ENCODE results near the gene PSMD7.
"Not testable (repeated sequence)": the region's sequence is repeated elsewhere in the genome, so short reads cannot be mapped to it uniquely, and the experiment has no call there.

PSMD7 gene

DNA sequence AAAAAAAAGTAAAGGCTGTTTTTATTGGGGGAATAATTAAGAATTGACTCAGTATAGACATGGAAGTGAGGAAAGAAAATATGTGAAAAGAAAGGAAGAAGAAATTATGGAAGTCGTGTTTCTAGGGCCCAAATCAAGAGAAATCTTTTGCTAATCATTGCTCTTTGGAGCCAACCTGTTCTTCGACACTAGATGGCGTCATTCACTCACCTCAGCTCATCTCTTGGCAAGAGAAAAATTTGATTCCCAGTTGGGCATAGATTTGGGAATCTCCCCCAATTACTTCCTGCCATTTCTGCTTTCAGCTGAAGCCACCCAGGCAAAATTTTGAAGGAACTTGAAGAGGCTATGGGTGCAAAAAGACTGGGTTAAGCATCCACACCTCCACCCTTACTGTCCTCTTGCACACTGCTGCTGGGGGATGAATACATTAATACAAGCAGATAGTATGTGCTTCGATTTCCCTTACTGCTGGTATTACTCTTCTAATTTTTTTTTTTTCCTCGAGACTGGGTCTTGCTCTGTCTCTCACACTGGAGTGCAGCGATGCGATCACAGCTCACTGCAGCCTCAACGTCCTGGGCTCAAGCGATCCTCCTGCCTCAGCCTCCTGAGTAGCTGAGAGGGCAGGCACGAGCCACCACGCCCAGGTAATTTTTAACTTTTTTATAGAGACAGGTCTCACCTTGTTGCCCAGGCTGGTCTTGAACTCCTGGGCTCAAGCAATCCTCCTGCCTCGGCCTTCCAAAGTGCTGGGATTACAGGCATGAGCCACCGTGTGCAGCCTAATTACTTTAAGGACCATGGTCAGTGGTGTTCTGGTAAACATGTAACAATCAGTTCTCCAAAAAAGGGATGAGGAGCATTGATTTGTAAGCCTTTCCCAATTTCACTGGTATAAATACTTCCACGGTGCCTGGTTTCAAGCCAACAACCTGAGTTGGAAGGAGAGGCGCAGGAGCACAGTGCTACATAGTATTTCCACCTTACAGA is 13.5 kb downstream of the PSMD7 start:
- H3K9me3 Mint-ChIP-seq, result no peaks in the 10 kb centered on the region
- no peak overlapping the region for H3K4me3 Mint-ChIP-seq
- H3K27ac Mint-ChIP-seq, result no peak overlapping the region
- H3K4me1 Mint-ChIP-seq, result peaks cover 6% of the 10 kb centered on the region
- H3K36me3 Mint-ChIP-seq, result peaks cover 33% of the 10 kb centered on the region
- ATAC-seq, result no peak
- DNase-seq (ENCODE audit: low spot score in 2 of 2), result no peak

DNA sequence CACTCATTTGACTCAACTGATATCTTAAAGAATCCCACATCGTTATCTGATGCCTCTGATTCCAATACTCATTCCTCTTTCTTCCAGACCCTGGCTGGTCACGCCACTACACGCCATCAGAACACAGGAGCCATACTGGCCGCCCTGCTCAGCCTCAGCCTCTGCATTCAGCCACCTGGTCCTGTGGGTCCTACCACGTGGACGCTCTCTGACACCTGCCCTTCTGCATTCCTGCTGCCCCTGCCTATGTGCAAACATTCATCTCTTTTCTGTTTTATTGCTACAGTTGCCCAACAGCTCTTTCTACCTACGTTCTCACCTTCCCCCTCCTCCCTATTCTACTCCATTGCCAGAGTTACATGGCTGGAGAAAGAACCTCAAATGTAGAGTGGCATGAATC is 18.4 kb downstream of the PSMD7 start:
- no peaks in the 10 kb centered on the region for H3K4me1 Mint-ChIP-seq
- no peak for DNase-seq (ENCODE audit: low spot score in 2 of 2)
- H3K36me3 Mint-ChIP-seq, result no peaks in the 10 kb centered on the region
- no peak for ATAC-seq
- H3K9me3 Mint-ChIP-seq, result no peaks in the 10 kb centered on the region
- H3K27ac Mint-ChIP-seq, result no peak overlapping the region
- H3K4me3 Mint-ChIP-seq, result no peak overlapping the region

DNA sequence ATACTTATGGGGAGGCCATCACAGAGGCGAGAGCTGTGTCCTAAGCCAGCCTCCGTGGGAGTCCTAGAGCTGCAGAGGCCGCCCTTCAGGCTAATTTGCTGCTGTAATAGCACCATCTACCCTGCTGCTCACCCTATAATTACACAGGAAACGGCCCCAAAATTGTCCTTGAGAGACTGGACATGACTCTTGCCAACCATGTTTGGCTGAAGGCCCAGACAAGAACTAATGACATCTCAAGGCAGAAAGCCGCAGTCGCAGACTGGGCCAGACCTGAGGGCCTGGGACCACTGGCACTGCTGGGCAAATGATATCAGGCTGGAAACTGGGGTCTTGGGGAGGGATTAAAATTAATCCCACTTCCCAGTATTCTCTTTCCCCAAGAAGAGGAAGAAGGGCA is 24.1 kb downstream of the PSMD7 start:
- H3K27ac Mint-ChIP-seq, result no peak overlapping the region
- DNase-seq (ENCODE audit: low spot score in 2 of 2) (no peak), ATAC-seq (no peak)
- no peak overlapping the region for H3K4me3 Mint-ChIP-seq
- H3K36me3 Mint-ChIP-seq, result peaks cover 9% of the 10 kb centered on the region
- no peaks in the 10 kb centered on the region for H3K9me3 Mint-ChIP-seq
- no peaks in the 10 kb centered on the region for H3K4me1 Mint-ChIP-seq

DNA sequence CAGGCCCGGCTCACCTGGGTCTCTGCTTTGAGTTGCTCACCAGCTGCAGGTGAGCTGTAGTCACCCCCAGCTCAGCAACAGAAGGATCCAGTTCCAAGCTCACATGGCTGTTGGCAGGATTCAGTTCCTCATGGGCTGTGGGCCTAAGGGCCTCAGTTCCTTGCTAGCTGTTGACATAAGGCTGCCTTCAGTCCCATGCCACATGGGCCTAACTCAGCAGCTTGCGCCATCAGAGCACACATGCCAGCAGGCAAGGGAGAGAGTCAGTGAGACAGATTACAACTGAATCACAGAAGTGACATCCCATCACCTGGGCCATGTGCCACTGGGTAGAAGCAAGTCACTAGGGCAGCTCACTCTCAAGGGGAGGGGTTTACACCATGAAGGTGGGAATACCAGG is 24.7 kb downstream of the PSMD7 start:
- no peak for DNase-seq (ENCODE audit: low spot score in 2 of 2)

DNA sequence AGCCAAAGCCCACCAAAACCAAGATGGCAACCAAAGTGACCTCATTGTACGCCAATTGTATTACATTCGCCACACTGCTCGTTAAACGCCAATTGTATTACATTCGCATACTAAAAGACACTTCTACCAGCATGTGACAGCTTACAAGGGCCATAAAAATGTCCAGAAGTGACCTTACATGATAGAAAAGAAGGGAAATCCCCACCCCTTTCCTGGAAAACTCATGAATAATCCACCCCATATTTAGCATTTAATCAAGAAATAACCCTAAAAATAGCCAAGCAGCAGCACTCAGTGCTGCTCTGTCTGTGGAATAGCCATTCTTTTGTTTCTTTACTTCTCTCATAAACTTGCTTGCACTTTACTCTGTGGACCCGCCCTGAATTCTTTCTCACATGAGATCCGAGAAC is 25.7 kb downstream of the PSMD7 start:
- H3K4me1 Mint-ChIP-seq, result no peaks in the 10 kb centered on the region
- ATAC-seq (no peak), DNase-seq (ENCODE audit: low spot score in 2 of 2) (no peak)
- H3K9me3 Mint-ChIP-seq, result no peaks in the 10 kb centered on the region
- H3K4me3 Mint-ChIP-seq, result no peak overlapping the region
- no peak overlapping the region for H3K27ac Mint-ChIP-seq
- peaks cover 24% of the 10 kb centered on the region for H3K36me3 Mint-ChIP-seq

More for the DNA sequence above, 24.7 kb downstream of the PSMD7 start:
- no peak overlapping the region for H3K27ac Mint-ChIP-seq
- no peaks in the 10 kb centered on the region for H3K4me1 Mint-ChIP-seq
- peaks cover 15% of the 10 kb centered on the region for H3K36me3 Mint-ChIP-seq
- no peak for ATAC-seq
- no peaks in the 10 kb centered on the region for H3K9me3 Mint-ChIP-seq
- no peak overlapping the region for H3K4me3 Mint-ChIP-seq

DNA sequence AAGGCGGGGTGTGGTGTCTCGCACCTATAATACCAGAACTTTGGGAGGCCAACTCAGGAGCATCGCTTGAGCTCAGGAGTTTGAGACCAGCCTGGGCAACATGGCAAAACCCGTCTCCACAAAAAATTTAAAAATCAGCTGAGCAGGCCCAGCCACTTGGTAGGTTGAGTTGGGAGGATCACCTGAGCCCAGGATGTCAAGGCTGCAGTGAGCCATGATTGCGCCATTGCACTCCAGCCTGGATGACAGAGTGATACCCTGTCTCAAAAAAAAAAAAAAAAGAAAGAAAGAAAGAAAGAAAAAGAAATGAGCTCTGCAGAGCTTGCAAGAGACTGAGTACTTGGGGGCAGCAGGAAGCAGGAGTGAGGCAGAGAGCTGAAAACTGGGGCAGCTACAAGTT is 28.2 kb downstream of the PSMD7 start:
- not testable (repeated sequence) for ATAC-seq; H3K27ac Mint-ChIP-seq; DNase-seq (ENCODE audit: low spot score in 2 of 2); H3K4me1 Mint-ChIP-seq; H3K9me3 Mint-ChIP-seq; H3K4me3 Mint-ChIP-seq
- peaks cover 43% of the 10 kb centered on the region for H3K36me3 Mint-ChIP-seq

DNA sequence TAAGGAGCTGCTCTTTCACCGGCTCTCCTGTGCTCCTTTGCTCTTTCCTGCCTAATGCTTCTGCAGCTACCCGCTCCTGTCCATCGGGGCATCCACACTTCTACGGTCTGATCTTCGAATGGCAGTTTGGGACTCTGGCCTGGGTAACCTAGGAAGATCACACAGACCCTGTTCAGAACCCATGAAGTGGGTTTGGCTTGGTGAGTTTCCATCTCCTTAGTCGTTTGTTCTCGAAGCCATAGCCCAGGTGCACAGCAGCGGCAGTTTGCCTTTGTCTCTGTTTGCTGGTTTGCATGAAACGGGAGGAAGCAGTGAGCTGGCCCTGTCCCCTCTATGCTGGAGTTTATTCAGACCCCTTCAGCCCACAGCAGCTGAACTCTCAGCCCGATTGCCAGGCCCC is 29.0 kb downstream of the PSMD7 start:
- no peak for DNase-seq (ENCODE audit: low spot score in 2 of 2)
- Mint-ChIP-seq H3K4me3 (no peak overlapping the region), H3K9me3 (no peaks in the 10 kb centered on the region), H3K27ac (no peak overlapping the region), H3K4me1 (no peaks in the 10 kb centered on the region), H3K36me3 (peaks cover 50% of the 10 kb centered on the region)
- no peak for ATAC-seq

DNA sequence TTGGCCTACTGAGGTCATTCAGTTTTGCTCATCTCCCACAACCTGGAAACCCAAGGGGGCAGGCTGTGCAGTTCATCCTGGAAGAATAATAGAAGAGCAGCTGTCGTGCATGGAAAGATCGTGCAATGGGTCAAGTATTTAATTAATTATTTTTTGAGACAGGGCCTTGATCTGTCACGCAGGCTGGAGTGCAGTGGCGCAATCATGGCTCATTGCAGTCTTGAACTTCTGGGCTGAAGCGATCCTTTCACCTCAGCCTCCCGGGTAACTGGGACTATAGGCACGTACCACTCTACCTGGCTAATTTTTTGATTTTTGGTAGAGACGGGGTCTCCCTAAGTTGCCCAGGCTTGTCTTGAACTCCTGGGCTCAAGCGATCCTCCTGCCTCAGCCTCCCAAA is 31.7 kb downstream of the PSMD7 start:
- peaks cover 77% of the 10 kb centered on the region for H3K36me3 Mint-ChIP-seq
- DNase-seq (ENCODE audit: low spot score in 2 of 2); H3K4me3 Mint-ChIP-seq; H3K27ac Mint-ChIP-seq; ATAC-seq; H3K9me3 Mint-ChIP-seq; H3K4me1 Mint-ChIP-seq: not testable (repeated sequence)

DNA sequence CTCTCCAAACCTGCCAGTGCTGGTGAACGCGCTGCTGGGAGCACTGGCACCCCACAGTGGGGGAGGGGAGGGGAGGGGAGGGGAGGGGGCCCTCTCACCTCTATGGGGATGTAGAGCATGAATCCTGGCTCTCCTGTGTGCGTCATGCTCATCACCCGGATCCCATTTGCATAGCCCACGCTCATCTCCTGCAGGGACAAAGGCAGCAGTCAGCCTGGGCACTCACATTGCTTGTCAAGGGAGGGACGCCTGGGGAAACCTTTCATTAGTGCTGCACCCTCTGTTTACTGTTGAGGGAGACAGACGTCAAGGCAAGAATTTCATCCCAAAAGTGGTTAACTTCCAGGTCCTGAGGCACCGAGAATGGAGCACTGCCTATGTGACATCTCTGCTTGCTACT is 35.9 kb downstream of the PSMD7 start:
- H3K27ac Mint-ChIP-seq; DNase-seq (ENCODE audit: low spot score in 2 of 2); ATAC-seq; H3K9me3 Mint-ChIP-seq; H3K4me1 Mint-ChIP-seq; H3K4me3 Mint-ChIP-seq: not testable (repeated sequence)
- H3K36me3 Mint-ChIP-seq, result peaks cover 79% of the 10 kb centered on the region

DNA sequence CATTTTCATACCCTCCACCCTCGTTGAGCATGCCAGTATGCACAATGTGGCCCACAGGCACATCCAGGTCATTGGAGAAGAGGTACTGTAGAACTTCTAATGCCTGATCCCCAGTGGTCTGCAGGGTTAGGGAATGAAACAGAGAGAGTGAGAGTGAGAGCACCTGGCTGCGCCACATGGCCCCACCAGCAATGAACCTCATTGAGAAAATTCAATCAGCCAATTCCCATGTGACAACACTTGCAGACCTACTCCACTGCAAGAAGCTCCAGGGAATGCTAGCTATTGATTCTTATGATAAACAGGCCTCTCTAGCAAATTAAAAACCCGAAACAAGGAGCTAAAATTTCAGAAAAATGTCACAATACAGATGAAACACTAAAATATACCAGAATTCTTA is 40.9 kb downstream of the PSMD7 start:
- not testable (repeated sequence) for H3K4me3 Mint-ChIP-seq; ATAC-seq; H3K27ac Mint-ChIP-seq; H3K4me1 Mint-ChIP-seq; H3K9me3 Mint-ChIP-seq; DNase-seq (ENCODE audit: low spot score in 2 of 2)
- H3K36me3 Mint-ChIP-seq, result peaks cover 86% of the 10 kb centered on the region

DNA sequence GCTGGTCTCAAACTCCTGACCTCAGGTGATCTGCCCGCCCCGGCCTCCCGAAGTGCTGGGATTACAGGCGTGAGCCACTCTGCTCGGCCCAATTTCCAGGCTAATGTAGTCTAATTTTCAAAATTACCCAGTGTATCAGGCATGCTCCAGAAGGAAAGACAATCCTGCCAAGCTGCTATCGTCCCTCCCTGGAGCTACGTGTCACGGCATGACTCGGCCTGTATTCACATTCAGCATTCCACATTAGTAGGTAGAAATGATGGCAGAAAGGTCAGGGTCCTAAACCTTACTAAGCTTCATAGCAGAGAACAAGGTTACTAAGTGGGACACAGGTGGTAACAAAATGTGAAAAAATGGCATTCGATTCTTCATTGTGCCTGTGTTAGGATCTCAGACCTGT is 42.6 kb downstream of the PSMD7 start:
- H3K36me3 Mint-ChIP-seq, result peaks cover 95% of the 10 kb centered on the region
- DNase-seq (ENCODE audit: low spot score in 2 of 2); ATAC-seq; H3K27ac Mint-ChIP-seq; H3K4me1 Mint-ChIP-seq; H3K9me3 Mint-ChIP-seq; H3K4me3 Mint-ChIP-seq: not testable (repeated sequence)

DNA sequence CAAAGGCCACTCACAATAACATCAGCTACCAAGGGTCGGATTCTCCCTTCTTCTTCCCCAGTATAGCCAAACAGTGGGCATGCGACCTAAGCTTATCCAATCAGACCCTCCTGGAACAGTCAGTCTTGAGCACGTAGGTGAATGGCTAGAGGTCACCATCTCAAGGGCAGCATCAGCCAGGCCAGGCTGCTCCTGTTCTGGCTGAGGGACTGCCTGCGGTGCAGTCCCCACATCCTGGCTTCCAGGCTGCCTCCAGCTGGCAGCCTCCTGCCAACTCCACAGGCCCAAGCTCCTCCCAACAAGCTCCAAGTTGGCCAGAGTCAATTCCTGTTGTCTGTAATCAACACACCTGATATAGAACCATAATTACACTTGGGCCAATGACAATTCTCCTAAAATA is 56.4 kb downstream of the PSMD7 start:
- not testable (repeated sequence) for DNase-seq (ENCODE audit: low spot score in 2 of 2)
- peaks cover 89% of the 10 kb centered on the region for H3K36me3 Mint-ChIP-seq

More for the DNA sequence above, 56.4 kb downstream of the PSMD7 start:
- not testable (repeated sequence) for H3K4me3 Mint-ChIP-seq, H3K27ac Mint-ChIP-seq, H3K4me1 Mint-ChIP-seq, ATAC-seq, H3K9me3 Mint-ChIP-seq

Data from stimulated activated effector memory CD8-positive, alpha-beta T cell treated with anti-CD3 and anti-CD28 coated beads, Interleukin-12 subunit alpha, Interleukin-12 subunit beta, amount 100 ng/mL, for 72 hours (primary cell).